Activated naive CD4-positive, alpha-beta T cell treated with Interleukin-2 at 50 U/mL for 16 hours (primary cell): ENCODE results near the gene PPP6R3.

Experiments
- DNase-seq: peaks from one replicate; pipeline ENCODE4 v3.0.0-alpha.2; 2020

The PPP6R3 gene

DNA sequence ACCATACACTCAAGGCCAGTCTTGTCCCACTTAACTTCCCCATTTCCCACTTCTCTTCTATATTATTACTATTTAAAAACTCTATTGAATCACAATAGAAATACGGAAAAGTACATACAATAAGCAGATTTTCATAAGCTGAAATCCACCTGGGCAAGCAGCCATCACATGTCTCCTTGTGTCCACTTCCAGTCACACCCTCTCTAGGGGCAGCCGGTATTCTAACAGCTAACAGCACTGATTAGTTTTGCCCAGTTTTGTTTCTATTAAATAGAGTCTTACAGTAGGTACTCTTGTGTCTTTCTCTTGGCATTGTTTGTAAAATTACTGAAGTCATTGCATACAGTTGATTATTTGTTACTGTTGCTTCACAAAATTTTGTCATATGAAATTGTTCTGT is 37.8 kb downstream of the PPP6R3 start:
- no peak for DNase-seq

DNA sequence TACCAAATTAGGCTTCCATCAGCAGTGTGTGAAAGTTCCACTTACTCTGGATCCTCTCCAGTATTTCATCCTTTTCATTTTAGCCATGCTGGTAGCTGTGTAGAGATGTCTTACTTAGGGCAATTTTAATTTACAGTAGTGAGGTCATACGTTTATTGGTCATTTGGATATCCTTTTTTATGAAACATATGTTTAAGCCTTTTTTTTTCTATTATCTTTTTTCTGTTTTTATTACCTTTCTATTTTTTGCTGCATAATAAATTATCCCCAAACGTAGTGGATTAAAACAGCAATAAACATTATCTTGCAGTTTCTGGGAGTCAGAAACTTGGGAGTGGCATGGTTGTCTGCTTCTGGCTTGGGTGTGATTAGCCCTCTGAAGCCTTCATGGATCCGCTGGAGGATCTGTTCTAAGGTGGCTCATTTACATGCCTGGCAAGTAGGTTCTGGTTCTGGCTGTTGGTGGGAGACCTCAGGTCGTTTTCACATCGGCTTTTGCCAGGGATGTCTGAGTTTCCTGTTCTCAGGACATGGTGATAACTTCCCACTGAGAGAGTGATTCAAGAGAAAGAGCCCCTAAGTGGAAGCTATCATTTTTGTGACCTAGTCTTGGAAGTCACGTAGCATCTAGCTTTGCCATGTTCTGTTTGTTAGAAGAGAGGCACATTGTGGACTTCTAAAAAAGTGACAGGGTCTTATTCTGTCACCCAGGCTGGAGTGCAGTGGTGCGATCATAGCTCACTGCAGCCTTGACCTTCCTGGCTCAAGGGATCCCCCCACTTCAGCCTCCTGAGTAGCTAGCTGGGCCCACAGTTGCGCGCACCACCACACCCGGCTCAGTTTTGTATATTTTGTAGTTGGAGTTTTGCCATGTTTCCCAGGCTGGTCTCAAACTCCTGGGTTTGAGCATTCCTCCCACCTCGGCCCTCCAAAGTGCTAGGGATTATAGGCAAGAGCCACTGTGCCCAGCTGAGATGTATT is 38.6 kb downstream of the PPP6R3 start:
- no peak for DNase-seq

DNA sequence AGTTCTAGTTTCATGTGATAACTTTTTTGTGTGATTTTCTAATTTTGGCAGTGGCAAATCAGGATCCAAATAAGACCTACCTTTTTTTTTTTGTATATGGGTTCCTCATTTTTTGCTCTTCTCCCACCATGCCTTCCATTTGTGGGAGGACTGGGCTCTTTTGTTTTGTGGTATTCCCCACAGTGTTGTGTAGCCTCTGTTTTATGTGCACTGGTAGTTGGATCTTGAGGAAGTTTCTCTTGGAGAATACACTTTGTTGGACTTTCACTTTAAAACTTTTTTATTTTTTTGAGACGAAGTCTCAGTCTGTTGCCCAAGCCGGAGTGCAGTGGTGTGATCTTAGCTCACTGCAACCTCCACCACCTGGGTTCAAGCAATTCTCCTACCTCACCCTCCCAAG is 39.7 kb downstream of the PPP6R3 start:
- no peak for DNase-seq

DNA sequence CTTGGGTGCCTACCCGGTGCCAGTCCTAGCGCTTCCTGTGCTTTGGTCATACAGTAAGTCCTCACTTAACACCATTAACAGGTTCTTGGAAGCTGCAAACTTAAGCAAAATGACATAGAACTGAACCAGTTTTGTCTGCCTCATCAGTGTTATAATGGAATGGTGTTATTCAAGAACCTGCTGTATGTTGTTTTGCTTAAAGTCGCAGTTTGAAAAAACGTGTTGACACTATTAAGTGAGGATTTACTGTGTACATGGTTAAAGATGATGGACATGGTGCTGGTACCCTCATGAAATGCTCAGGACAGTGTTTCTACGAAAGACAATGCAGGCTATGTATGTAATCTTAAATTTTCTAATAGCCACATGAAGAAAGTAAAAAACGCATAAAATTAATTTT is 41.3 kb downstream of the PPP6R3 start:
- no peak for DNase-seq

DNA sequence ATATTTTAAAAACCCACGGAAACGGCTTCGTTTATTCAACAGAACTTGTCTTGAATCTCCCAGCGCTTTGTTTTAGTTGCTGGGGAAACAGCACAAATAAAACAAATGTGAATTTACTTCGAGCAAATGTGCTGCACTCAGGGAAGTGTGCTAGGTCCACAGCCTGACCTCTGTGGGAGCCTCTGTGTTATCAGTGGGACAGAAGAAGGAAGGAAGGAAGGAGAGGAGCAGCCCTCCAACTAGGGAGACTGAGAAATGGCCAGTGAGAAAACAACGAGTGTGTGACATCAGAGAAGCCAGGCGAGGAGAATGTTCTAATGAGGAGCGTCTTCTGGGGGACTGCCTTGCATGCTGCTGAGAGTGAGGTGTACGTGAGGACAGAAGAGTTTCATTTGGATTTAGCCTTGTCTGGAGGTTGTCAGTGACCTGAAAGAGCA is 42.7 kb downstream of the PPP6R3 start:
- DNase-seq, result no peak

DNA sequence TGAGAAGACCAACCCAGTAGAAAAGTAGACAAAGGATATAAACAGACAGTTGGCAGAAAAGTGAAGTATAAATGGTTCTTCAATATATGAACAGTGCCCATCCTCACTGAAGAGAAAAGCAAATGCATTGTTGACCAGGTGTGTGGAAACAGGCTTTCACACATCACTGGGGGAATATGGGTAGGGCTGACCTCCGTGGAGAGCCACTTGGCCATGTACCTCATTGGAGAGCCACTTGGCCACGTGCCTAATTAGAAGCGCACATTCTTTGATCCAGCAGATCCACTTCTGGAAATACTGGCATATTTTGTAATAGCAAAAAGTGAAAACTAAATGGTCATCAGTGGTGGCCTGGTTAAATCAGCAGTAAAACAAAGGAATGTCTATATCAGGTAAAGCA is 43.2 kb downstream of the PPP6R3 start:
- DNase-seq, result no peak

DNA sequence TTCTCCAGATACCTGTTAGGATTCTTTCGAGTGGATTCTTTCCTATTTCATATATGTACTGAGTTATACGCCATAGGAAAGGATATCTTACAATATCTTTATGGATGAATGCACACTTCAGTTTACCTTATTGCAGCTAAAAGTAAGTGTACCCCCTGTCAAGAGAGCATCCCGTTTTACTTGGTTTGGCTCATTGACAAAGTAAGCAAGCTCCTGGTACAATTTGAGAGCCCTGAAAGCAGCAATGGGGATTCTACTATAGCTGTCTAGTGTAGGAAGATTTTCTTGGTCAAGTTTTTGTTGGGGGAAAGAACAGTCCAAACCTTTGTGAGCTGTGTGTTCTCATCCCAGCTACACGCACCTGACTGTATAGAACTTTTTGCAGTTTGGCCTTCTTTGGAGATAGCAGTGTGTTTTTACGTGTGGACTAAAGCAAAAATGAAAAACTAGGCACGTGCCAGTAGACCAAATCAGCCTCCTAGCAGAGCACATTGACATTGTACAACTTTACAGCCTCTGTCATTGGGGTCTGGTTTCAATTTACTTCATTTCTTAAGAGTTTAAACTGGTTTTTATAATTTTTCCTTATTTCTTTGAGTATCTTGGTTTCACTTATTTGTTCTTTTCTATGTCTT is 44.0 kb downstream of the PPP6R3 start:
- DNase-seq, result no peak

DNA sequence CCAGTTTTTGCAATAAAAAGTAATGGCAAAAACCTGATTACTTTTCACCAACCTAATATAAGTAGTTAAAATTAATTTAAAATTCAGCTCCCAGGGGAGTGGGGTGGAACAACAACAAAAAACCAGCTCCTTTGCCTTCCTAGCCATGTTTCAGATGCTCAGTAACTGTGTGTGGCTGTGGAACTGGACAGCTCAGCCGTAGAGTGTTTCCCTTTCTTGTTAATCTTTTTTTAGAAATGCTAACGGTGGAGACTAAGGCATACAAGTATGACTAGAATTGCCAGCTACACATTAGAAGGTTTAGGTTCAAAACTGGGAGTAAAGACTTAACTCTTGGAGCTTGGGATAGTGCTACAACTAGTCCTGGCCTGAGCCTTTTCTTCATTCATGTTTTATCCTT is 45.0 kb downstream of the PPP6R3 start:
- no peak for DNase-seq

DNA sequence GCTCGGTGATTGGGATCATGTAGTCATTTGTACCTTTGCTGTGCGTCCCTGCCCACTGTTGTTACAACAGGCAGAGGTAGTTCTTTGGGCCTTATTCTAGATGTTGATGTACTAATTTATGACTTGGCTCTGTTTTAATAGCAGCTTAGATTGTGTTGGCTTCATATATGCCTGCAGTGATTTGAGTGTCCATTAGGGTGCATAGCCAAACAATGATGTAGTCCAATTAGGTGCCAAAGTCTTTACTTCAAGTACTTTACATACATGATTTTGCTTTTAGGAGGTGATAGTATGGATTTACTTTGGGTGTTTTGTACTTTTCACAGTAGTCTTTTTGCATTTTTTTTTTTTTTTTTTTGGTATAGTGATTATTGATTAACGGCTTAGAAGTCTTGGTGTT is 46.4 kb downstream of the PPP6R3 start:
- no peak for DNase-seq

DNA sequence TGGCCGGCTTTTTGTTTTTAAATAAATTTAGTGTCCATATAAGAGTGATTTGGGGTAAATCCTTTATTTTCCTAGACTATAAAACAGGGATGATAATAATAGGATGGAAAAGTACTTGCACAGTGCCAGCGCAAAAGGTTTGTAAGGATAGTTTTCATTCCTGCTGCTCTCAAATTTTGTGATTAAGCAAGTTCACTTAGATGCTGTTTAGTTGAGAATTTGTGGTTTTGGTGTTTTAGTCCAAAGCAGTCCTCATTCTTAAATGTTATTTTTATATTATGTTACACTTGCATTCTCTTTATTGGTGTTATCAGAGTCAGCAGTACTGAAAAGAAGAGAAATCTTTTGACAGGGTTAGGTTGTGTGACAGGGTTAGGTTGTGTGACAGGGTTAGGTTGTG is 47.9 kb downstream of the PPP6R3 start:
- no peak for DNase-seq

DNA sequence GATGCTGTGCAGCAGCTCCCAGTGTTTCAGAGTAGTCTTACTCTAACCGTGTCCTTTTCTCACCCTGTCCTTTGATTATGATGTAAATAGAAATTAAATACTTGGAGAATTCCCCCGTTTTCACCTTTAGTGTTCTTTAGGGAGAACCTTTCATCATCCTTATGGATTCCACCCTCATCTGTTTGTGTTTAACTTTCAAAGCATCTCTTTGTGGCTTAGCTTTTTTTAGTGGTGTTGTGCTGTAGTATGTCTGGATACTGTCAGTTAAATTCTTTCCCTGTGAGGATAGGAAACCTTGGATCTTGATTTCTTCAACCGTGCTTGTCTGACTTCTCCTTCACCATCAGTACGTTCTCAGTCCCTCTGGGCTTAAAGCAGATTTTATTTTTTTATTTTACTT is 48.5 kb downstream of the PPP6R3 start:
- no peak for DNase-seq

DNA sequence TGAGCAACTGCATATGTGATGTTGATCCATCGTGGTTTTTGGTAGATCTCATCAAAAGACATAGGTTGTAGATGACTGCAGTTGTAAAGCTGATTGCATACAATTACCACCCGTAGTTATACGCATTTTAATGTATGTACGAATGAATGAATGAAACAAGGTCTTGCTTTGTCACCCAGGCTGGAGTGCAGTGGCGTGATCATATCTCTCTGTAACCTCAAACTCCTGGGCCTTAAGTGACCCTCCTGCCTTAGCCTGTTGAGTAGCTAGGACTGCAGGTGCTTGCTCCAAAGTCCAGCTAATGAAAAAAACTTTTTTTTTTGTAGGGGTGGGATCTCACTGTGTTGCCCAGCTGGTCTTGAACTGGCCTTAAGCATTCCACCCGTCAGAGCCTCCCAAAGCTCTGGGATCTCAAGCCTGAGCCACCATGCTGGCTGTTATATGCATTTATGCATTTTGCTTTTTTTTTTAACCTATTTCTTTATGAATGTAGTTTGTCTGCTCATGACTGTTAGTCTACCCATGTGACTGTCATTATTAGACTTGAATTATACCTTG is 53.5 kb downstream of the PPP6R3 start:
- no peak for DNase-seq

DNA sequence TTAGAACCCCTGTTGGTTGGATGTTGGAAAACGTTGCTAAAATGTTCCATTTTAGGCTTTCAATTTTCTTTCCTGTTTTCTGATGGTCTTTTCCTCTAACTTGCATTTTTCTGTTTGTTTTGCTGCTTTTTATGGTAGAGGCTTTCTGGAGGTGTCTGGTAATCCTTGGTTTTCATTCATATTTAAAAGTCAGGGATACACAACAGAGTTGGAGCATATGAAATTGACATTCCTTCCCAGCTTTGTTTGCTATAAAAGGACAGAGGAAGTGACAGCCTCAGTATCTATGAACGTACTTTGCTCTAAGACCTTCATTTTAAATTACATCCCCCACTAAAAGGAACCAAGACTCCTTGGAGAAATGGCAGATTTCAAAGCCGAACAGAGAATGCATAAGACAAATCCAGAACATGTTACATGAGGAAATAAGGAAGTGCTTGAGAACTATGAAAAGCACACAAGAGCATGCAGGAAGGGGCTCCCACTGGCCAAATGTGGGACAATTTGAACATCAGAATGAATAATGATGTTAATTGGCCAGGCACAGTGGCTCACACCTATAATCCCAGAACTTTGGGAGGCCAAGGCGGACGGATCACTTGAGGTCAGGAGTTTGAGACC is 56.7 kb downstream of the PPP6R3 start:
- no peak for DNase-seq

DNA sequence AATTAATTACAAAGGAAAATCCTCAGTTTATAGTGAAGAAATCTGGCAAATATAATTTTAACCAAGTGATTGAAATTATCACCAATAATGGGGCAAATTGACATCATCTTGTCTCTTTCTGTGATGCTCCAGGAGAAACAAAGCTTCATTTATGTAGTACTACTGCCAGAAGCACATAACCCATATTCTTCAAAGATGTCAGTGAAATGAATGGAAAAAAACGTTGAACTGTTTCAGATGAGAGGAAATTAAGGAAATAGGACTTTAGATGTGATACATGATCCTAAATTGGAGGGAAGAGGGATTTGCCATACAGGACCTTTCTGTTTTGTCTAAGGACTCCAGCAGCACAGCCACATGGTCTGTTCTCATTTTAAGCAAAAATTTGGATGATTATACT is 57.6 kb downstream of the PPP6R3 start:
- DNase-seq, result no peak

DNA sequence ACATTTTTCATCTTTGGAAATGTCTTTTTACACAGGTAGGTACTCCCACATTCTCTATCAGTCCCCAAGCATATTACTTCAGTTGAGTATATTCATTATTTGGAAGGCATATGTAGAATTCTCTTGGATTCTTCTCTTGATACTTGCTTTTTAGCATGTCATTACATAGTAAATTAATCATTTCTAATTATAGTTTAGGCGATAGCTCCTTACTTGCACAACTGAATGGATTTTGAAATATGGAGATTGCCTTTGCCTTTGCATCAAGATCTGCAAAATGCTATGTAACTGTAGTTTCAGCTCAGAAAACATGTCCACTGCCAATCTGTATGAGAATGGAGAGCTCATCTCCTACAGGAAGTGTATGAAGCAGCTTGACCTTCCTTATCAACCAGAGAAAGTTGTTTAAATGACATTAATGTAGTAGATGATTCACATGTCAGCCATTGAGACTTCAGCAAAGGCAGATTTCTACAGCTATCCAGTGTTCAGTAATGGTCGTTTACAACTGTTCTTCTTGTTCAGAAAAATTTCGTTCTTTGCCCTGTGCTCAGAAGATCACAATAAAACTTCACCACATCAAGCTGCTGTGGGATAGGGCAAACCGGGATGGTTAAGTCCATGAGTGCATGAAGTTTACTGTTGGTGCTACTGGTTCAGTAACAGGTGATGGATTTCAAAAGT is 61.6 kb downstream of the PPP6R3 start:
- no peak for DNase-seq

DNA sequence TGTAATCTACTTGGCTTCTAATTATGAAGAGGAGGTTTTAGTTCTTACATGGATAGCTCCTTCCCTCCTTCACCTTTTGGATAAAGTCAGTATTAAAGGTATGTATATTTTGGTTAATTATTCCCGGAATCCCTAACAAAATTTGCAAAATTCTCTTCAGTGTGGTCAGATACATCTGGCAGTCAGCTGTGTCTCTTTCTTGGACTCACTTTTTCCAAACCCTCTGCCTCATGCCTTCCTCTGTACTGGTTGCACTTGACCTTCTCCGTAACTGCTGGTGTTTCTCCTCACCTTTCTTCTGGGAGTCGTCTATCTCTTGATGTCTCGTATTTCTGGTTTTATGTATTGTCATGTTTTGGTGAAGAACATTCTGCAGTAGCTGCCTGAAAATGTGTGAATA is 62.5 kb downstream of the PPP6R3 start:
- DNase-seq, result no peak

DNA sequence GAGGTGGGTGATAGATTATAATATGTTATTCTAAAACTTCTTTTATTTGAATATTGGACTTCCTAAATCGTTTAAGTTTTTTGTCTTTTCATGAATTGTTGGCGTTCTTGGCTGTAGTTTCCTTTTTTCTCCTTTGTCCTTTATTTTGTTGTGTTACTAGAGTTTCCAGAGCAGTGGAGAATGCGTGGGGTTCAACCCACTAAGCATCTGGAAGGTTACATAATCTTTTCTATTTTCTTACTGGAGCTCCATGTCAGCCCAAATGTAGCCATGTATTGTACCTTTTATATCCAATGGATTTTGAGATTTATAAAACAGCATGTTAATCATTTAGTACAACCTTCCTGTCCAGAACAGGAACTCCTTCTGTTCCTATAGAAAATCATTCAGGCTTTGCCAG is 63.2 kb downstream of the PPP6R3 start:
- no peak for DNase-seq

DNA sequence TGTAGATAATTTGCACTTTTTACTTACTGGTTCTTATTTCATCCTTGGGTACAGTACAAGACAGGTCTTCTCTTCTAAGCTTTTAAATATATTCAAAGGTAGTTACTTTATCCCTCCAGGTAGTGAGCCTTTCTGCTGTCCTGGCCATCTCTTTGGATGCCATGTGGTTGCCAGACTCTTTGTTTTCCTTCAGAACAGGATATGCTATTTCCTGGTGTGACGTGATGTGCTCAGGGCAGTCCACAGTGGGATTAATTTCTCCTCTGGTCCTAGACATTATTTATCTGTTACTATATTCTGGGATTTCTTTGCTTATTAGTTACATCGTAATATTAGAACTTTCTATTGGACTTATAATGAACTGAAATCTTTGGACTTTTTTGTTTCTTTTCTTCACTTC is 63.7 kb downstream of the PPP6R3 start:
- no peak for DNase-seq

DNA sequence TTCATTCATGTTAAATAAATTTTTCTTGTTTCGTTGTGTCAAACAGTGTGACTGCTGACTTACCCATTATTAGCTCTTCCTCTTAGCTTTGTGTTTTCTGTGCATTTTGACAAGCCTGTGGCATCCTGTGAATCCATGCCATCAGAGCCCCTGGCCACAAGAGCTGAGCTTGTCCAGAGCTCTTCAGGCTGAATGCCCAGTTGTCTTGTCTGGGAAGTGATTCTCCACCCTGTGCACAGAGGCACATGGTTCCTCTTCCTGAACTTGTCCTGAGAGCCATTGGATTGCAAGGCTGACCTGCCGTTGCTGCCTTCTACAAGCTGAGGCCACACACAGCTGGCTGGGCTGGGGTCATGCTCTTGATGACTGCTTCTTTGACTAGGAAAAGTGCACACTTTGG is 64.1 kb downstream of the PPP6R3 start:
- DNase-seq, result no peak

DNA sequence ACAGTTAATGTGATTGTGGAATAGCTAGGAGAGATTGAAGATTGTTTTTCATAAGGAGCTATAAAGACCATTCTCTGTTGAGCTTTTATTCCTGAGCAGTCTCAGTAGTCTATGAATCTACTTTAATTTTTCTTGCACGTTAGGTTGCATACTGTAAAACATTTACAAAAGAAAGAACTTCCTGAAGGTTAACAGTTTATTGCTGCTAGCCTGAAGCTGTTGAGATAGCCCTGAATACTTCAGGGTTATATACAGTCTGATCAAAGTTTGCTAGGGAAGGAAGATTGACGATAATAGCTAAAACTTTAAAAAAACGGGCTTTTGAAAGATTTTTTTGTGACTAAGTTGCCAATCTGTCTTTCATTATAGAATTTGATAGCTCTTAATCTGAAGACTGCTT is 64.8 kb downstream of the PPP6R3 start:
- DNase-seq, result no peak

DNA sequence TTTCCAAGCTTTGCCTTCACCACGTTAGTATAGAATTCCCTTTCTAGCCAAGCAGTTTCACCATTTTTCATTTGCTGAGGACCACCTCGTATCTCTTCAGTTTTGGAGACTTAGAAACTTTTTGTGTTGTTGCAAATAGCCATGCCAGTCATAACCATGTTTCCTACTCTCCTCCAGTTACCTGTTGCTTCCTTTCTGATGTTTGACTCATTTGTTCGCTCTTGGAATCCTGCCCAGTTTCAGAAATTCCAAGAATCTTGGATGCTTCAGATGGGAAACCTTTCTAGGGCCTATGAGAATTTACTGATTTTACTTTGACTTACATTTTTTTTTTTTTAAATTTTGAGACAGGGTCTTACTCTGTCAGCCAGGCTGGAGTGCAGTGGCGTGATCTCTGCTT is 65.4 kb downstream of the PPP6R3 start:
- no peak for DNase-seq

DNA sequence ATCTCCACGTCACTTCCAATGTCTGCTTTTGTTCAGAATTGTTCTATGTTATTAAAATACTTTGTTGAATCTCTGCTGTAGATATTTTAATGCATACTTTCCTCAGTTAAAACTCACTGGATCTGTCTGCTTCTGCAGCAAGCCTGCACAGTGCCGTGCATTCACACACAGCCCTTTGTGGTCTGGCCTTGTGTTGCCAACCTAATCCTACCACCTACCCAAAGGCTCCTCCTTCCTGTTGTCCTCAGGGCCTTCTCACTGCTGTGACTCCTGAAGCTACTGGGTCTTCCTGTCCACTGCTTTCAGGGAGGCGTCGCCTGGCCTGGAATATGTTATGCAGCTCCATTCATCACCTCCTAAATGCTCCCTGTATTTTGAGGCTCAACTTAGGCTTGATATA is 67.0 kb downstream of the PPP6R3 start:
- DNase-seq, result no peak

DNA sequence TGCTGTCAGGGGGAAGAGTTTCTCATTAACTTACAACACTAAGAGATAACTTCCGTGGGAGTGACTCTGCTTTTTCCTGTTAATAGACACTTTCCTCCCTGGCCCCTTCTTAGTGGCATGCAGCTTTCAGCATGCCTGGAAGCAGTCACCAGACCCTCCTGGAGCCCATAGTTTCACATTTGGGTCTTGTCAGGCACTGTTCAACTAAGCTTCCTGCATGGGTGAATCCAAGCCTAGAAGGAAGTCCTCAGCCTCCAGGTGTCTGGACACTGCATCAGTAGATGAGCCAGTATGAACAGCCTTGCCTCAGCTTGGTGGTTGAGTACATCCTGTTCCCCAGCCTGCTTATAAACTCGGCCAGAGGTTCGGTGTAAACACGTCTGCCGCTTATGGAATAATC is 68.1 kb downstream of the PPP6R3 start:
- no peak for DNase-seq
